Activated B cell treated with CpG ODN at 0.5 μM for 24 hours (primary cell): ENCODE data around the gene ATP5PD. TPM values are rescaled to one million over a fixed set of nuclear protein-coding genes. Genes with fewer than 3 reads are reported as not detected.
"Not testable (repeated sequence)": the region's sequence is repeated elsewhere in the genome, so short reads cannot be mapped to it uniquely, and the experiment has no call there.

Source experiments
- ATAC-seq: fragments of 200-7000 bp; cut with Tn5 transposase; one replicate; pipeline ENCODE4 v1.10.0; 2021; ENCODE audit warnings: low read depth, mild to moderate bottlenecking, moderate library complexity
- CTCF ChIA-PET: fragments of 350-600 bp; sonication (Branson Sonifier 250); formaldehyde crosslinking; loops from one replicate; lab custom pipeline; 2021; ENCODE audit warnings: antibody characterized with exemption; lab: Charles Lee
- POLR2A ChIA-PET: fragments of 350-600 bp; sonication (Branson Sonifier 250); formaldehyde crosslinking; loops from one replicate; lab custom pipeline; 2021; ENCODE audit warnings: antibody characterized with exemption; lab: Charles Lee
- DNase-seq: peaks from one replicate; pipeline ENCODE4 v3.0.0; 2022
- H3K27ac Mint-ChIP-seq: one replicate; pipeline ENCODE4 v1.8.0; 2020; ENCODE audit warnings: mixed read lengths
- H3K27me3 Mint-ChIP-seq: one replicate; pipeline ENCODE4 v1.8.0; 2021; ENCODE audit warnings: mixed read lengths
- H3K36me3 Mint-ChIP-seq: one replicate; pipeline ENCODE4 v1.8.0; 2021; ENCODE audit warnings: low read depth, mixed read lengths
- H3K4me1 Mint-ChIP-seq: one replicate; pipeline ENCODE4 v1.8.0; 2021; ENCODE audit warnings: mixed read lengths
- H3K4me3 Mint-ChIP-seq: one replicate; pipeline ENCODE4 v1.8.0; 2020; ENCODE audit warnings: mild to moderate bottlenecking, mixed read lengths
- H3K9me3 Mint-ChIP-seq: one replicate; pipeline ENCODE4 v1.8.0; 2020; ENCODE audit warnings: mixed read lengths
- intact Hi-C: fragments of 100-400 bp; cut with micrococcal nuclease; formaldehyde crosslinking; loops from one replicate; pipeline ENCODE4 v1.15.1; 2024
- total RNA-seq: library from RNA; stranded (reverse); gene quantifications from 2 replicates; pipeline ENCODE4 v1.2.3, GENCODE V29; 2022
- TF ChIP-seq, protein P1 (sequence below): fragments of 200-600 bp; IDR thresholded peaks from one replicate; pipeline ENCODE4 v1.8.0; 2022; ENCODE audit warnings: antibody characterized with exemption, mild to moderate bottlenecking

The ATP5PD gene
- total RNA-seq, 1 donor from 2014 or later, result 158 TPM

DNA sequence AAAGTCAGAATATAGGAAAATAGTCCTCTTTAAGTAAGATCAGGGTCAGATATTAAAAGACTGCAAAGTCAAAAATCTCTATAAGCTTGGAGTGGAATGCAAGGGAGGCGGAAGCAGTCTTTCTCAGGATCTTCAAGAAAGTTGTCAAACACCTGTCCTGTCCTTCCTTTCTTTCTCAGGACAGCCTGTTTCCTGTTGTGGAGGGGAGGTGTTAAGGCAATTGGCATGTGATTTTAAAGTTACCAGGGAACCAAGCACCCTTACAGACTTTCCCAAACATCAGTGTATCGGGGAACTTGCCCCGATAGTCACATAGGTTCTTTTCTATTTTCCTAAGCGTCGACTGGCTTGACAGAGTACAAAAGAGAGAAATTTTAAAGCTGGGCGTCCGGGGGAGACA lies 2.1 kb downstream of the ATP5PD start:
- intact Hi-C loops, result no loop called here
- DNase-seq (no peak), ATAC-seq (no peak)
- Mint-ChIP-seq H3K4me3 (peak overlapping the region; percentile 44), H3K27me3 (no peaks in the 10 kb centered on the region), H3K4me1 (peaks cover 37% of the 10 kb centered on the region), H3K9me3 (no peaks in the 10 kb centered on the region), H3K27ac (peak overlapping the region; percentile 12), H3K36me3 (peaks cover 40% of the 10 kb centered on the region)
- ChIA-PET CTCF (no interaction called here), POLR2A (no interaction called here)
- TF ChIP-seq, protein P1, sequence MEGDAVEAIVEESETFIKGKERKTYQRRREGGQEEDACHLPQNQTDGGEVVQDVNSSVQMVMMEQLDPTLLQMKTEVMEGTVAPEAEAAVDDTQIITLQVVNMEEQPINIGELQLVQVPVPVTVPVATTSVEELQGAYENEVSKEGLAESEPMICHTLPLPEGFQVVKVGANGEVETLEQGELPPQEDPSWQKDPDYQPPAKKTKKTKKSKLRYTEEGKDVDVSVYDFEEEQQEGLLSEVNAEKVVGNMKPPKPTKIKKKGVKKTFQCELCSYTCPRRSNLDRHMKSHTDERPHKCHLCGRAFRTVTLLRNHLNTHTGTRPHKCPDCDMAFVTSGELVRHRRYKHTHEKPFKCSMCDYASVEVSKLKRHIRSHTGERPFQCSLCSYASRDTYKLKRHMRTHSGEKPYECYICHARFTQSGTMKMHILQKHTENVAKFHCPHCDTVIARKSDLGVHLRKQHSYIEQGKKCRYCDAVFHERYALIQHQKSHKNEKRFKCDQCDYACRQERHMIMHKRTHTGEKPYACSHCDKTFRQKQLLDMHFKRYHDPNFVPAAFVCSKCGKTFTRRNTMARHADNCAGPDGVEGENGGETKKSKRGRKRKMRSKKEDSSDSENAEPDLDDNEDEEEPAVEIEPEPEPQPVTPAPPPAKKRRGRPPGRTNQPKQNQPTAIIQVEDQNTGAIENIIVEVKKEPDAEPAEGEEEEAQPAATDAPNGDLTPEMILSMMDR, result no peak

DNA sequence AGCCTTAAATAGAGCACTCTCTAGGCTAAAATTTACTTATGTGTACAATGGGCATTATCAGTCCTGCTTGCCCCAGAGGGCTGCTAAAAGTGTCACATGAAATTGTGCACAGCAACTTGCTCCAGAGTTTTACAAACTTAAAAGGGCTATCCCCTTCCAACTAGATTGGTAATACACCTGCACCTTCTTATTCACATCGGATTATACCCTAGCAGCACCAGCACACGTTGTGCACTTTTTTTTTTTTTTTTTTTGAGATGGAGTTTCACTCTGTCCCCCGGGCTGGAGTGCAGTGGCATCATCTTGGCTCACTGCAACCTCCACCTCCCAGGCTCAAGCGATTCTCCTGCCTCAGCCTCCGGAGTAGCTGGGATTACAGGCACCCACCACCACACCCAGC lies 3.0 kb downstream of the ATP5PD start:
- DNase-seq, POLR2A ChIA-PET, ATAC-seq, CTCF ChIA-PET, H3K4me3 Mint-ChIP-seq, H3K27ac Mint-ChIP-seq, intact Hi-C loops, H3K9me3 Mint-ChIP-seq, H3K27me3 Mint-ChIP-seq: not testable (repeated sequence)
- H3K4me1 Mint-ChIP-seq, result peaks cover 32% of the 10 kb centered on the region
- peaks cover 39% of the 10 kb centered on the region for H3K36me3 Mint-ChIP-seq

DNA sequence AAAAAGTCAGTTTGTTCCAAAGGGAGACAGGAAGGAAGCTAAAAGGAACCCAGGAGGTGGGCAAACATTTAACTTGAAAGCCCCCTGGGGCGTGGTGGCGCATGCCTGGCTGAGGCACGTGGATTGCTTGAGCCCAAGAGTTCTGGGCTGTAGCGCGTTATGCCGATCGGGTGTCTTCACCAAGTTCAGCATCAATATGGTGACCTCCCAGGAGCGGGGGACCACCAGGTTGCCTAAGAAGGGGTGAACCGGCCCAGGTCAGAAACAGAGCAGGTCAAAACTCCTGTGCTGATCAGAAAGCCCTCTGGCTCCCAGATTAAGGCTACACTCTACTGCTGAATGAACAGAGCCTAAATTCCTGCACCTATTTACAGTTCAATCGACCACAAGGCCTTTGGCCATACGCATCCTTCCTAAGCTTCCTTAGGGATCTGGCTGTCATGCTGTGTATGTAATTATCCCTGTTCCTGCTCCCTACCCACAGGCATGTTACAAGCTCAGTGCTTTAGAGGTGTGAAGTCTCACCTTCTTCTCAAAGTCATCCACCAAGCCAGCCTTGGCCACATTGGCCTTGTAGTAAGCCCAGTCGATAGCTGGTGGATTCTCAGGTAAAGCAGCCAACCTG lies 5.0 kb downstream of the ATP5PD start:
- intact Hi-C loops, result no loop called here
- H3K4me3 Mint-ChIP-seq, result no peak overlapping the region
- no peak overlapping the region for H3K27ac Mint-ChIP-seq
- ChIA-PET POLR2A (no interaction called here), CTCF (no interaction called here)
- peaks cover 42% of the 10 kb centered on the region for H3K36me3 Mint-ChIP-seq
- DNase-seq, result no peak
- TF ChIP-seq, protein P1, result no peak
- no peak for ATAC-seq
- H3K27me3 Mint-ChIP-seq, result no peaks in the 10 kb centered on the region
- H3K4me1 Mint-ChIP-seq, result peaks cover 21% of the 10 kb centered on the region
- H3K9me3 Mint-ChIP-seq, result no peaks in the 10 kb centered on the region

DNA sequence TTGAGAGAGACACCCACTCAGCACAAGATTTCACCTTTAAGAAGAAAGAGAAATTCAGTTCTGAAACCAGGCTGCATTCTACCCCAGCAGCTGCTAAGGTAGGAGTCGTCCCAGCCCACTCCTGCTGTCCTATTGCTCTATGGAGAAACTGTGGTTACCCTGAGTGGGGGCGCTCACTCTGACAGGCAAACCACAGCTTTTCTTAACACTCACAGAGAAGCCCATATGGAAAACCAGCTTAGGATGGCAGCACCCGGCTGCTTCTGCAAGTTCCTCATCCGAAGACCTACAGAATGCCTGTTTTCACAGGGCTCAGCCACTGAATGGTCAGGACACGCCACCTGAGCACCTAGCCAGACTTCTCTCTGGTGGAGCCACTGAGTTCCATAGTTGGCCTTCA lies 7.5 kb downstream of the ATP5PD start:
- intact Hi-C loops, result no loop called here
- Mint-ChIP-seq H3K36me3 (peaks cover 40% of the 10 kb centered on the region), H3K4me1 (peaks cover 18% of the 10 kb centered on the region), H3K9me3 (no peaks in the 10 kb centered on the region), H3K4me3 (no peak overlapping the region), H3K27ac (no peak overlapping the region), H3K27me3 (peaks cover 1% of the 10 kb centered on the region)
- no peak for ATAC-seq
- POLR2A ChIA-PET, result interaction anchor here (0.6 kb wide), 1 partner anchor 39 kb away, joined by 3 read pairs; no protein-coding TSS in a partner anchor
- DNase-seq, result no peak
- TF ChIP-seq, protein P1, result no peak
- CTCF ChIA-PET, result interaction anchor here (0.7 kb wide), 1 partner anchor 71 kb away, joined by 3 read pairs; no protein-coding TSS in a partner anchor

DNA sequence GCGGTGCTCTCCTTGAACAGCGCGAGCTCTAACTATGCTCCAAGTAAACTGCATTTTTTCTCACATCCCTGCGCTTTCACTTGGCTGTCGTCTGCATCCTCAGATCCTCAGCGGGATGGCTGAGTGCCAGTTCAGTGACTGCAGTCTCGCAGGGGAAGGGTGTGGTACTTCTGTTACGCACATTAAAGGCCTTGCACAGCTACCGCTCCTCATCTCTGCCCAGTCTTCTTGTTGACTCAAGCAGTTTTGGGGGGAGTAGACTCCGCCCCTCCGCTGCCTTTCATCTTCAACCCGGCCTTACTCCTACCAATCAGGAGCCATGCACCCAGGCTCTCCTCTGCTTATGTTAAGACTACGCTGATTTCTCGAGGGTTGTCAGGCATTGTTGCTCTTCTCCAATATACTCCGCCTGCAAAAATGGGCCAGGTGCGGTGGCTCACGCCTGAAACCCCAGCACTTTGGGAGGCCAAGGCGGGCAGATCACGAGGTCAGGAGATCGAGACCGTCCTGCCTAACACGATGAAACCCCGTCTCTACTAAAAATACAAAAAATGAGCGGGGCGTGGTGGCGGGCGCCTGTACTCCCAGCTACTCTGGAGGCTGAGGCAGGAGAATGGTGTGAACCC lies 10.0 kb downstream of the ATP5PD start:
- POLR2A ChIA-PET, result interaction anchor here (3.1 to 3.4 kb wide), 2 partner anchors 11 to 24 kb away, joined by 28 to 31 read pairs; partner anchors contain the start of genes ATP5PD, KCTD2 and MRPL58
- H3K9me3 Mint-ChIP-seq, result no peaks in the 10 kb centered on the region
- no peak overlapping the region for H3K27ac Mint-ChIP-seq
- H3K36me3 Mint-ChIP-seq, result peaks cover 35% of the 10 kb centered on the region
- H3K4me1 Mint-ChIP-seq, result peaks cover 34% of the 10 kb centered on the region
- no peak overlapping the region for H3K4me3 Mint-ChIP-seq
- peaks cover 1% of the 10 kb centered on the region for H3K27me3 Mint-ChIP-seq
- ATAC-seq (no peak), DNase-seq (no peak)
- TF ChIP-seq, protein P1, result no peak
- CTCF ChIA-PET, result interaction anchor here (0.6 kb wide), 1 partner anchor 19 kb away, joined by 3 read pairs; no protein-coding TSS in a partner anchor
- intact Hi-C loops, result no loop called here
